ENCODE measurements around the gene ADGRE1. TPM values are rescaled to one million over a fixed set of nuclear protein-coding genes. Genes with fewer than 3 reads are reported as not detected.

Gene ADGRE1
- total RNA-seq, 1 donor from 2014 or later, result not detected

DNA sequence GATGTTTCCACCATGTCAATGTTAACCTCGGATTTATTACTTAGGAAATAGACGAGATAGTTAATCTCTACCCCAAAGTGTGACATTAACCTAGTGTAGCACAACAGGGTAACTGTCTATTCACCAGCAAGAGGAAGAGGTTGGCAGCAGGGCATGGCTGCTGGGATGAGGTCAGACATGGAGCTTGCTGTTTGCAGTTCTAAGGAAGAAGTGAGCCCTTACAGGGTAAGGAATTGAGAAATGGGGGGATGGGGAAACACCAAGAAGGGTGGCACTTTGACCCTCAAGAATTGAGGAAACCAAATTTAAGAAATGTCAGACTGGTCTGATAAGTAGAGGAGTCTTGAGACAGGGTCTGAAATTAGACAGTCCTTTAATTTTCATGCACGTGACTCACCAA lies 71.4 kb downstream of the ADGRE1 start:
- Histone ChIP-seq H3K79me2 (ENCODE audit: low read depth) (no peaks in the 10 kb centered on the region), H3K9me3 (ENCODE audit: low read depth) (peaks cover 17% of the 10 kb centered on the region), H3K36me3 (no peaks in the 10 kb centered on the region), H3K27me3 (no peaks in the 10 kb centered on the region), H3K4me1 (no peaks in the 10 kb centered on the region), H3F3A (ENCODE audit: low read depth) (no peaks in the 10 kb centered on the region), H3K4me3 (no peak overlapping the region), H3K4me2 (no peak overlapping the region), H3K9ac (no peak overlapping the region), H3K27ac (no peak overlapping the region), H2AFZ (replicated peaks) (no peak overlapping the region), H4K20me1 (ENCODE audit: low read depth) (no peaks in the 10 kb centered on the region)
- TF ChIP-seq, protein P1, sequence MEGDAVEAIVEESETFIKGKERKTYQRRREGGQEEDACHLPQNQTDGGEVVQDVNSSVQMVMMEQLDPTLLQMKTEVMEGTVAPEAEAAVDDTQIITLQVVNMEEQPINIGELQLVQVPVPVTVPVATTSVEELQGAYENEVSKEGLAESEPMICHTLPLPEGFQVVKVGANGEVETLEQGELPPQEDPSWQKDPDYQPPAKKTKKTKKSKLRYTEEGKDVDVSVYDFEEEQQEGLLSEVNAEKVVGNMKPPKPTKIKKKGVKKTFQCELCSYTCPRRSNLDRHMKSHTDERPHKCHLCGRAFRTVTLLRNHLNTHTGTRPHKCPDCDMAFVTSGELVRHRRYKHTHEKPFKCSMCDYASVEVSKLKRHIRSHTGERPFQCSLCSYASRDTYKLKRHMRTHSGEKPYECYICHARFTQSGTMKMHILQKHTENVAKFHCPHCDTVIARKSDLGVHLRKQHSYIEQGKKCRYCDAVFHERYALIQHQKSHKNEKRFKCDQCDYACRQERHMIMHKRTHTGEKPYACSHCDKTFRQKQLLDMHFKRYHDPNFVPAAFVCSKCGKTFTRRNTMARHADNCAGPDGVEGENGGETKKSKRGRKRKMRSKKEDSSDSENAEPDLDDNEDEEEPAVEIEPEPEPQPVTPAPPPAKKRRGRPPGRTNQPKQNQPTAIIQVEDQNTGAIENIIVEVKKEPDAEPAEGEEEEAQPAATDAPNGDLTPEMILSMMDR (IDR thresholded peaks at IDR 0.05), result no peak
- TF ChIP-seq EZH2 (IDR thresholded peaks at IDR 0.05) (no peak), EZH2phosphoT487 (IDR thresholded peaks at IDR 0.05) (no peak)
- Mint-ChIP-seq H3K36me3 (no peaks in the 10 kb centered on the region), H3K27ac (no peak overlapping the region), H3K27me3 (ENCODE audit: insufficient read depth, low read depth) (peaks cover 2% of the 10 kb centered on the region), H3K4me3 (no peak overlapping the region), H3K4me1 (no peaks in the 10 kb centered on the region), H3K9me3 (peaks cover 12% of the 10 kb centered on the region)
- DNase-seq (ENCODE audit: low spot score), result no peak

DNA sequence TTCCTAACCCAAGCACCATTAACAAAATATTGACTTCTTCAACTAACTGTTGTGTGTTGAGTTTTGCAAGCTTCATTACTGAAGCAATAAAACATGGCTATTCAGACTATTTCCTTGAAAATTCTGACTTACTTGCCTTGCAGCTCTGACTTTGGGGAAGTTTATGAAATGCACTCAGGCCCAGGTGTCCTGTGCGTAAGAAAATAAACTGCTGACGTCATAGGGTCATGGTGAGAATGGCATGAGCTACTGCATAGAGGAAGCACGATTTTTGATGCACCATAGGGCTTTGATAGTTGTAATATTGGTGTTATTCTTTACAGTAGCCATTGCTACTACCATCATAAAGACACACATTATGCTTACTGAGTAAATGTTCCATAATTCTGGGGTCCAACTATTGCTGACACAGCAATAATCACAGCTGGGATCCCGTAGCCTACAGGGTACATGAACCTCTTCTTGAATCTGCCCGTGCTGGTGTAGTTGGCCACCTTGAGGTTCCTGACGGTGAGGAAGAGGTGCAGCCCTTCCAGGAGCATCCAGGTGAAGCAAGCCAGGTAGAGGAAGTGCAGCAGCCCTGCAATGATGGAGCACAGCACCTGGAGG lies 76.0 kb downstream of the ADGRE1 start:
- no peaks in the 10 kb centered on the region for H3K27me3 ChIP-seq
- no peaks in the 10 kb centered on the region for H3F3A ChIP-seq (ENCODE audit: low read depth)
- TF ChIP-seq, protein P1 (IDR thresholded peaks at IDR 0.05), result no peak
- TF ChIP-seq EZH2 (IDR thresholded peaks at IDR 0.05) (no peak), EZH2phosphoT487 (IDR thresholded peaks at IDR 0.05) (no peak)
- H3K27me3 Mint-ChIP-seq (ENCODE audit: insufficient read depth, low read depth), result peaks cover 2% of the 10 kb centered on the region
- no peak overlapping the region for H3K4me3 ChIP-seq
- no peaks in the 10 kb centered on the region for H3K36me3 Mint-ChIP-seq
- H4K20me1 ChIP-seq (ENCODE audit: low read depth), result no peaks in the 10 kb centered on the region
- no peak overlapping the region for H2AFZ ChIP-seq (replicated peaks)
- no peaks in the 10 kb centered on the region for H3K36me3 ChIP-seq
- no peaks in the 10 kb centered on the region for H3K4me1 Mint-ChIP-seq
- H3K9ac ChIP-seq, result no peak overlapping the region
- H3K4me3 Mint-ChIP-seq, result no peak overlapping the region
- no peak overlapping the region for H3K27ac ChIP-seq
- no peaks in the 10 kb centered on the region for H3K4me1 ChIP-seq
- H3K9me3 ChIP-seq (ENCODE audit: low read depth), result peaks cover 10% of the 10 kb centered on the region
- peaks cover 16% of the 10 kb centered on the region for H3K9me3 Mint-ChIP-seq
- DNase-seq (ENCODE audit: low spot score), result no peak
- no peak overlapping the region for H3K27ac Mint-ChIP-seq
- H3K4me2 ChIP-seq, result no peak overlapping the region
- no peaks in the 10 kb centered on the region for H3K79me2 ChIP-seq (ENCODE audit: low read depth)

DNA sequence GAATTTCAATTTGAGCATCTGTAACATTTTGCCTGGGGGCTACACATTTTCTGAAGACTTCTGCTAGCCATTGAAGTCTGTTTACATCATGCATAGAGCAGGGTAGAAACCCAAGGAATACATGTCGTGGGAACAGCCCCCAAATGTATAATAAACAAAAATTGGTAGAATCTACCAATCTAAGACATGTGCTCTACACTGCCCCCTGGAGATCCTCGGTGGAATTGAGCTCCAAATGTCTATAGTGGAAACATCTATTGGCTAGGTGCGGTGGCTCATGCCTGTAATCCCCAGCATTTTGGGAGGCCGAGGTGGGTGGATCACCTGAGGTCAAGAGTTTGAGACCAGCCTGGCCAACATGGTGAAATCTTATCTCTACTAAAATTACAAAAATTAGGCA lies 76.6 kb downstream of the ADGRE1 start:
- no peak for DNase-seq (ENCODE audit: low spot score)
- H3K9ac ChIP-seq, result no peak overlapping the region
- no peak for TF ChIP-seq EZH2phosphoT487 (IDR thresholded peaks at IDR 0.05)
- TF ChIP-seq, protein P1 (IDR thresholded peaks at IDR 0.05), result peak; percentile 37
- no peaks in the 10 kb centered on the region for H3F3A ChIP-seq (ENCODE audit: low read depth)
- H3K36me3 ChIP-seq, result no peaks in the 10 kb centered on the region
- H3K4me3 ChIP-seq, result no peak overlapping the region
- H3K27ac Mint-ChIP-seq, result no peak overlapping the region
- H3K9me3 ChIP-seq (ENCODE audit: low read depth), result peaks cover 9% of the 10 kb centered on the region
- H3K27me3 ChIP-seq, result no peaks in the 10 kb centered on the region
- no peak overlapping the region for H3K4me2 ChIP-seq
- peaks cover 16% of the 10 kb centered on the region for H3K9me3 Mint-ChIP-seq
- no peaks in the 10 kb centered on the region for H3K4me1 Mint-ChIP-seq
- H3K36me3 Mint-ChIP-seq, result no peaks in the 10 kb centered on the region
- H3K27ac ChIP-seq, result no peak overlapping the region
- no peaks in the 10 kb centered on the region for H3K79me2 ChIP-seq (ENCODE audit: low read depth)
- H3K4me1 ChIP-seq, result no peaks in the 10 kb centered on the region
- no peaks in the 10 kb centered on the region for H4K20me1 ChIP-seq (ENCODE audit: low read depth)
- H3K27me3 Mint-ChIP-seq (ENCODE audit: insufficient read depth, low read depth), result peaks cover 2% of the 10 kb centered on the region
- no peak overlapping the region for H3K4me3 Mint-ChIP-seq
- no peak overlapping the region for H2AFZ ChIP-seq (replicated peaks)

Measured in neural progenitor cell (in vitro differentiated cells).